GM12874 (cell line): ENCODE results near the gene GRM6.

Source experiments
- CTCF ChIP-seq: IDR thresholded peaks from 2 replicates; pipeline ENCODE4 v1.5.1; 2011; ENCODE audit warnings: low read depth, mild to moderate bottlenecking, control low read depth, low read length, moderate library complexity; ENCODE audit not compliant: insufficient read depth

Gene GRM6

GRCh38 chr5:178990491-178990890 lies 4.6 kb downstream of the GRM6 start:
- TF ChIP-seq CTCF: no peak

GRCh38 chr5:178989311-178989710 lies 5.8 kb downstream of the GRM6 start:
- TF ChIP-seq CTCF: no peak

GRCh38 chr5:178988436-178989220 lies 6.5 kb downstream of the GRM6 start:
- TF ChIP-seq CTCF: no peak

GRCh38 chr5:178986326-178986960 lies 8.7 kb downstream of the GRM6 start:
- no peak for TF ChIP-seq CTCF

GRCh38 chr5:178984145-178985072 lies 10.7 kb downstream of the GRM6 start:
- TF ChIP-seq CTCF: no peak

- no peak for TF ChIP-seq CTCF
Observed at GRCh38 chr5:178983728-178984127, 11.4 kb downstream of the GRM6 start.

- no peak for TF ChIP-seq CTCF
Observed at GRCh38 chr5:178982941-178983340, 12.2 kb downstream of the GRM6 start.
